Adipocyte (in vitro differentiated cells): ENCODE measurements around the gene SPTLC2.

Experiments used
- DNase-seq: peaks from one replicate; pipeline ENCODE4 v3.0.0-alpha.2; 2015; ENCODE audit warnings: low read depth
- H3K27me3 ChIP-seq: replicated peaks from 2 replicates; pipeline ENCODE4 v1.7.0; 2013; ENCODE audit warnings: mild to moderate bottlenecking, low read length, moderate library complexity; ENCODE audit not compliant: control insufficient read depth, insufficient read depth
- H3K36me3 ChIP-seq: 2 replicates; pipeline ENCODE4 v1.7.0; 2013; ENCODE audit warnings: low read length, mild to moderate bottlenecking, moderate library complexity; ENCODE audit not compliant: control insufficient read depth, insufficient read depth, severe bottlenecking
- H3K4me1 ChIP-seq: 2 replicates; pipeline ENCODE4 v1.7.0; 2013; ENCODE audit warnings: mild to moderate bottlenecking, low read length, moderate library complexity; ENCODE audit not compliant: control insufficient read depth, insufficient read depth
- H3K4me3 ChIP-seq: 2 replicates; pipeline ENCODE4 v1.7.0; 2013; ENCODE audit warnings: mild to moderate bottlenecking, low read length, moderate library complexity
- H3K9ac ChIP-seq: 2 replicates; pipeline ENCODE4 v1.7.0; 2013; ENCODE audit warnings: mild to moderate bottlenecking, low read length, moderate library complexity
- H3K9me3 ChIP-seq: 2 replicates; pipeline ENCODE4 v1.7.0; 2013; ENCODE audit warnings: mild to moderate bottlenecking, low read length, moderate library complexity; ENCODE audit not compliant: control insufficient read depth

SPTLC2 gene

GRCh38 chr14:77498120-77498979, 118.1 kb downstream of the SPTLC2 start, which contains the start of gene ISM2:
TSS of gene ISM2 (minus strand) at chr14:77498816. CDS start at chr14:77498793, 23 bp downstream.
- Histone ChIP-seq H3K27me3 (peaks cover 6% of the 10 kb centered on the region), H3K4me3 (peak within 1 kb of the TSS; percentile 73), H3K9me3 (no peaks in the 10 kb centered on the region), H3K4me1 (no peaks in the 10 kb centered on the region), H3K36me3 (no peaks in the 10 kb centered on the region), H3K9ac (no peak within 1 kb of the TSS)
- peak; percentile 71 for DNase-seq

GRCh38 chr14:77495334-77495733, 121.1 kb downstream of the SPTLC2 start:
- Histone ChIP-seq H3K9me3 (no peaks in the 10 kb centered on the region), H3K36me3 (no peaks in the 10 kb centered on the region), H3K27me3 (peaks cover 6% of the 10 kb centered on the region), H3K9ac (no peak overlapping the region), H3K4me1 (no peaks in the 10 kb centered on the region), H3K4me3 (no peak overlapping the region)
- DNase-seq, result no peak

GRCh38 chr14:77491056-77491455, 125.4 kb downstream of the SPTLC2 start:
- no peak overlapping the region for H3K9ac ChIP-seq
- no peaks in the 10 kb centered on the region for H3K9me3 ChIP-seq
- DNase-seq, result no peak
- no peaks in the 10 kb centered on the region for H3K4me1 ChIP-seq
- H3K36me3 ChIP-seq, result no peaks in the 10 kb centered on the region
- no peak overlapping the region for H3K4me3 ChIP-seq
- peaks cover 2% of the 10 kb centered on the region for H3K27me3 ChIP-seq

- no peaks in the 10 kb centered on the region for H3K4me1 ChIP-seq
Measured at GRCh38 chr14:77490347-77490986, 126.0 kb downstream of the SPTLC2 start.

GRCh38 chr14:77489041-77489440, 127.4 kb downstream of the SPTLC2 start:
- DNase-seq, result no peak
- Histone ChIP-seq H3K9ac (no peak overlapping the region), H3K9me3 (no peaks in the 10 kb centered on the region), H3K36me3 (no peaks in the 10 kb centered on the region), H3K4me1 (no peaks in the 10 kb centered on the region), H3K27me3 (peaks cover 2% of the 10 kb centered on the region), H3K4me3 (no peak overlapping the region)

More at GRCh38 chr14:77490347-77490986, 126.0 kb downstream of the SPTLC2 start:
- Histone ChIP-seq H3K4me3 (no peak overlapping the region), H3K9me3 (no peaks in the 10 kb centered on the region), H3K27me3 (peaks cover 2% of the 10 kb centered on the region), H3K36me3 (no peaks in the 10 kb centered on the region), H3K9ac (no peak overlapping the region)
- DNase-seq, result no peak

GRCh38 chr14:77488558-77488957, 127.9 kb downstream of the SPTLC2 start:
- Histone ChIP-seq H3K4me3 (no peak overlapping the region), H3K9ac (no peak overlapping the region), H3K9me3 (no peaks in the 10 kb centered on the region), H3K27me3 (peaks cover 2% of the 10 kb centered on the region), H3K36me3 (no peaks in the 10 kb centered on the region), H3K4me1 (no peaks in the 10 kb centered on the region)
- DNase-seq, result no peak

GRCh38 chr14:77485901-77486678, 130.3 kb downstream of the SPTLC2 start:
- H3K4me1 ChIP-seq, result no peaks in the 10 kb centered on the region
- peak; percentile 16 for DNase-seq
- H3K9ac ChIP-seq, result no peak overlapping the region
- H3K4me3 ChIP-seq, result no peak overlapping the region
- peaks cover 2% of the 10 kb centered on the region for H3K27me3 ChIP-seq
- H3K9me3 ChIP-seq, result no peaks in the 10 kb centered on the region
- no peaks in the 10 kb centered on the region for H3K36me3 ChIP-seq

- Histone ChIP-seq H3K27me3 (peaks cover 2% of the 10 kb centered on the region), H3K9me3 (no peaks in the 10 kb centered on the region), H3K4me3 (no peak overlapping the region), H3K9ac (no peak overlapping the region), H3K36me3 (no peaks in the 10 kb centered on the region), H3K4me1 (no peaks in the 10 kb centered on the region)
- peak; percentile 5 for DNase-seq
Measured at GRCh38 chr14:77485256-77485655, 131.2 kb downstream of the SPTLC2 start.

GRCh38 chr14:77482422-77482821, 134.0 kb downstream of the SPTLC2 start:
- Histone ChIP-seq H3K36me3 (no peaks in the 10 kb centered on the region), H3K9ac (no peak overlapping the region), H3K4me3 (no peak overlapping the region), H3K27me3 (peaks cover 5% of the 10 kb centered on the region), H3K9me3 (no peaks in the 10 kb centered on the region), H3K4me1 (no peaks in the 10 kb centered on the region)
- DNase-seq, result no peak

- H3K27me3 ChIP-seq, result peaks cover 14% of the 10 kb centered on the region
- H3K9ac ChIP-seq, result no peak overlapping the region
- no peak overlapping the region for H3K4me3 ChIP-seq
- DNase-seq, result no peak
- no peaks in the 10 kb centered on the region for H3K36me3 ChIP-seq
- no peaks in the 10 kb centered on the region for H3K9me3 ChIP-seq
- H3K4me1 ChIP-seq, result peaks cover 10% of the 10 kb centered on the region
Measured at GRCh38 chr14:77478796-77479195, 137.6 kb downstream of the SPTLC2 start.

GRCh38 chr14:77478029-77478428, 138.4 kb downstream of the SPTLC2 start:
- no peaks in the 10 kb centered on the region for H3K9me3 ChIP-seq
- DNase-seq, result no peak
- H3K9ac ChIP-seq, result no peak overlapping the region
- no peaks in the 10 kb centered on the region for H3K36me3 ChIP-seq
- H3K4me1 ChIP-seq, result peaks cover 10% of the 10 kb centered on the region
- H3K4me3 ChIP-seq, result no peak overlapping the region
- H3K27me3 ChIP-seq, result peaks cover 14% of the 10 kb centered on the region
